ENCODE data around the gene COL6A1.

GRCh38 chr21:45952974-45953373 lies 28.6 kb upstream of the COL6A1 start:
- no peak for TF ChIP-seq POLR2AphosphoS5 (IDR thresholded peaks at IDR 0.05; ENCODE audit: low read depth)
- TF ChIP-seq, protein P1, sequence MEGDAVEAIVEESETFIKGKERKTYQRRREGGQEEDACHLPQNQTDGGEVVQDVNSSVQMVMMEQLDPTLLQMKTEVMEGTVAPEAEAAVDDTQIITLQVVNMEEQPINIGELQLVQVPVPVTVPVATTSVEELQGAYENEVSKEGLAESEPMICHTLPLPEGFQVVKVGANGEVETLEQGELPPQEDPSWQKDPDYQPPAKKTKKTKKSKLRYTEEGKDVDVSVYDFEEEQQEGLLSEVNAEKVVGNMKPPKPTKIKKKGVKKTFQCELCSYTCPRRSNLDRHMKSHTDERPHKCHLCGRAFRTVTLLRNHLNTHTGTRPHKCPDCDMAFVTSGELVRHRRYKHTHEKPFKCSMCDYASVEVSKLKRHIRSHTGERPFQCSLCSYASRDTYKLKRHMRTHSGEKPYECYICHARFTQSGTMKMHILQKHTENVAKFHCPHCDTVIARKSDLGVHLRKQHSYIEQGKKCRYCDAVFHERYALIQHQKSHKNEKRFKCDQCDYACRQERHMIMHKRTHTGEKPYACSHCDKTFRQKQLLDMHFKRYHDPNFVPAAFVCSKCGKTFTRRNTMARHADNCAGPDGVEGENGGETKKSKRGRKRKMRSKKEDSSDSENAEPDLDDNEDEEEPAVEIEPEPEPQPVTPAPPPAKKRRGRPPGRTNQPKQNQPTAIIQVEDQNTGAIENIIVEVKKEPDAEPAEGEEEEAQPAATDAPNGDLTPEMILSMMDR (IDR thresholded peaks at IDR 0.05; ENCODE audit: insufficient read depth, low read length), result no peak
- TF ChIP-seq, protein P2, sequence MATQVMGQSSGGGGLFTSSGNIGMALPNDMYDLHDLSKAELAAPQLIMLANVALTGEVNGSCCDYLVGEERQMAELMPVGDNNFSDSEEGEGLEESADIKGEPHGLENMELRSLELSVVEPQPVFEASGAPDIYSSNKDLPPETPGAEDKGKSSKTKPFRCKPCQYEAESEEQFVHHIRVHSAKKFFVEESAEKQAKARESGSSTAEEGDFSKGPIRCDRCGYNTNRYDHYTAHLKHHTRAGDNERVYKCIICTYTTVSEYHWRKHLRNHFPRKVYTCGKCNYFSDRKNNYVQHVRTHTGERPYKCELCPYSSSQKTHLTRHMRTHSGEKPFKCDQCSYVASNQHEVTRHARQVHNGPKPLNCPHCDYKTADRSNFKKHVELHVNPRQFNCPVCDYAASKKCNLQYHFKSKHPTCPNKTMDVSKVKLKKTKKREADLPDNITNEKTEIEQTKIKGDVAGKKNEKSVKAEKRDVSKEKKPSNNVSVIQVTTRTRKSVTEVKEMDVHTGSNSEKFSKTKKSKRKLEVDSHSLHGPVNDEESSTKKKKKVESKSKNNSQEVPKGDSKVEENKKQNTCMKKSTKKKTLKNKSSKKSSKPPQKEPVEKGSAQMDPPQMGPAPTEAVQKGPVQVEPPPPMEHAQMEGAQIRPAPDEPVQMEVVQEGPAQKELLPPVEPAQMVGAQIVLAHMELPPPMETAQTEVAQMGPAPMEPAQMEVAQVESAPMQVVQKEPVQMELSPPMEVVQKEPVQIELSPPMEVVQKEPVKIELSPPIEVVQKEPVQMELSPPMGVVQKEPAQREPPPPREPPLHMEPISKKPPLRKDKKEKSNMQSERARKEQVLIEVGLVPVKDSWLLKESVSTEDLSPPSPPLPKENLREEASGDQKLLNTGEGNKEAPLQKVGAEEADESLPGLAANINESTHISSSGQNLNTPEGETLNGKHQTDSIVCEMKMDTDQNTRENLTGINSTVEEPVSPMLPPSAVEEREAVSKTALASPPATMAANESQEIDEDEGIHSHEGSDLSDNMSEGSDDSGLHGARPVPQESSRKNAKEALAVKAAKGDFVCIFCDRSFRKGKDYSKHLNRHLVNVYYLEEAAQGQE (IDR thresholded peaks at IDR 0.05; ENCODE audit: insufficient replicate concordance, low read depth), result no peak
